SU-DHL-6 (cell line): ENCODE data around the gene DPP3.

Experiments
- H2AFZ ChIP-seq: fragments of 200-600 bp; sonication (generic); 2 replicates; pipeline ENCODE4 v1.6.1; 2014; ENCODE audit warnings: low read depth, mild to moderate bottlenecking, moderate library complexity, mixed read lengths, antibody characterized with exemption, low read length; ENCODE audit not compliant: severe bottlenecking
- H3F3A ChIP-seq: fragments of 200-600 bp; shearing (Covaris generic); 2 replicates; pipeline ENCODE4 v1.6.0; 2016; ENCODE audit warnings: antibody characterized with exemption, mild to moderate bottlenecking; ENCODE audit not compliant: insufficient read depth
- H3K27ac ChIP-seq: fragments of 200-600 bp; sonication (generic); 2 replicates; pipeline ENCODE4 v1.5.1; 2016; ENCODE audit warnings: low read depth, mild to moderate bottlenecking, low read length, moderate library complexity, mixed read lengths
- H3K27me3 ChIP-seq: fragments of 200-600 bp; sonication (generic), shearing (Covaris generic); 2 replicates; pipeline ENCODE4 v1.6.0; 2014; ENCODE audit warnings: mild to moderate bottlenecking, low read length
- H3K36me3 ChIP-seq: fragments of 200-600 bp; sonication (generic); 2 replicates; pipeline ENCODE4 v1.6.1; 2014; ENCODE audit warnings: mild to moderate bottlenecking, low read length, mixed read lengths
- H3K4me2 ChIP-seq: fragments of 300-600, 200-600 bp; shearing (Covaris generic), sonication (generic); 2 replicates; pipeline ENCODE4 v1.6.0; 2014; ENCODE audit warnings: low read length, low read depth, mild to moderate bottlenecking; ENCODE audit not compliant: poor library complexity, severe bottlenecking
- H3K4me3 ChIP-seq: fragments of 200-600 bp; sonication (generic); 2 replicates; pipeline ENCODE4 v1.5.1; 2014; ENCODE audit warnings: antibody characterized with exemption, low read length, mild to moderate bottlenecking, mixed read lengths; ENCODE audit not compliant: insufficient read depth, poor library complexity, severe bottlenecking
- H3K79me2 ChIP-seq: fragments of 200-600 bp; sonication (generic); 2 replicates; pipeline ENCODE4 v1.6.1; 2014; ENCODE audit warnings: mild to moderate bottlenecking, low read length, moderate library complexity; ENCODE audit not compliant: insufficient read depth
- H3K9ac ChIP-seq: fragments of 200-600 bp; sonication (generic); 2 replicates; pipeline ENCODE4 v1.7.0; 2014; ENCODE audit warnings: mild to moderate bottlenecking, low read length
- H3K9me2 ChIP-seq: fragments of 200-600 bp; sonication (generic); replicated peaks from 2 replicates; pipeline ENCODE4 v1.6.1; 2014; ENCODE audit warnings: low read length; ENCODE audit not compliant: insufficient read depth
- H3K9me3 ChIP-seq: fragments of 200-600 bp; sonication (generic); 2 replicates; pipeline ENCODE4 v1.6.1; 2014; ENCODE audit warnings: low read length, mixed read lengths; ENCODE audit not compliant: insufficient read depth
- H4K20me1 ChIP-seq: fragments of 200-600 bp; sonication (generic); 2 replicates; pipeline ENCODE4 v1.6.1; 2014; ENCODE audit warnings: low read depth, mild to moderate bottlenecking, antibody characterized with exemption, low read length, moderate library complexity, mixed read lengths
- CTCF ChIP-seq: fragments of 200-600 bp; sonication (generic); IDR thresholded peaks from one replicate; pipeline ENCODE4 v1.5.1; 2017; ENCODE audit warnings: antibody characterized with exemption, mild to moderate bottlenecking, low read length, moderate library complexity; ENCODE audit not compliant: insufficient read depth, poor library complexity, severe bottlenecking
- EZH2phosphoT487 ChIP-seq: fragments of 200-600 bp; sonication (generic), shearing (Covaris generic); conservative IDR thresholded peaks from 2 replicates; pipeline ENCODE4 v1.6.1; 2018; ENCODE audit warnings: mild to moderate bottlenecking, antibody characterized with exemption, low read length, moderate library complexity, mixed read lengths

The DPP3 gene

GRCh38 chr11:66548041-66548440 is 67.8 kb downstream of the DPP3 start:
- Histone ChIP-seq H2AFZ (no peak overlapping the region), H3K79me2 (no peaks in the 10 kb centered on the region), H4K20me1 (no peaks in the 10 kb centered on the region), H3K4me2 (no peak overlapping the region), H3F3A (peaks cover 16% of the 10 kb centered on the region), H3K36me3 (no peaks in the 10 kb centered on the region), H3K9me2 (no peaks in the 10 kb centered on the region), H3K27ac (no peak overlapping the region), H3K4me3 (no peak overlapping the region), H3K9ac (no peak overlapping the region), H3K9me3 (no peaks in the 10 kb centered on the region), H3K27me3 (no peaks in the 10 kb centered on the region)
- TF ChIP-seq CTCF, result no peak
- no peak for TF ChIP-seq EZH2phosphoT487

GRCh38 chr11:66548774-66549630 is 68.8 kb downstream of the DPP3 start:
- Histone ChIP-seq H3K79me2 (no peaks in the 10 kb centered on the region), H3K27me3 (no peaks in the 10 kb centered on the region), H3K9ac (no peak overlapping the region), H2AFZ (no peak overlapping the region), H3F3A (peaks cover 16% of the 10 kb centered on the region), H3K4me2 (no peak overlapping the region), H3K9me2 (no peaks in the 10 kb centered on the region), H4K20me1 (no peaks in the 10 kb centered on the region), H3K4me3 (no peak overlapping the region), H3K27ac (no peak overlapping the region), H3K36me3 (no peaks in the 10 kb centered on the region), H3K9me3 (no peaks in the 10 kb centered on the region)
- TF ChIP-seq EZH2phosphoT487 (no peak), CTCF (no peak)

GRCh38 chr11:66549696-66550095 is 69.5 kb downstream of the DPP3 start:
- Histone ChIP-seq H2AFZ (no peak overlapping the region), H3K9ac (no peak overlapping the region), H3K4me3 (no peak overlapping the region), H4K20me1 (no peaks in the 10 kb centered on the region), H3K27me3 (no peaks in the 10 kb centered on the region), H3K79me2 (no peaks in the 10 kb centered on the region), H3K9me3 (no peaks in the 10 kb centered on the region), H3K27ac (no peak overlapping the region), H3K9me2 (no peaks in the 10 kb centered on the region), H3F3A (peaks cover 9% of the 10 kb centered on the region), H3K36me3 (no peaks in the 10 kb centered on the region), H3K4me2 (no peak overlapping the region)
- no peak for TF ChIP-seq EZH2phosphoT487
- no peak for TF ChIP-seq CTCF
